ENCODE data around the gene LTBR. TPM values are rescaled to one million over a fixed set of nuclear protein-coding genes. Genes with fewer than 3 reads are reported as not detected.
"Not testable (repeated sequence)": the region's sequence is repeated elsewhere in the genome, so short reads cannot be mapped to it uniquely, and the experiment has no call there.

LTBR gene
- total RNA-seq, 1 donor, result 121 TPM

DNA sequence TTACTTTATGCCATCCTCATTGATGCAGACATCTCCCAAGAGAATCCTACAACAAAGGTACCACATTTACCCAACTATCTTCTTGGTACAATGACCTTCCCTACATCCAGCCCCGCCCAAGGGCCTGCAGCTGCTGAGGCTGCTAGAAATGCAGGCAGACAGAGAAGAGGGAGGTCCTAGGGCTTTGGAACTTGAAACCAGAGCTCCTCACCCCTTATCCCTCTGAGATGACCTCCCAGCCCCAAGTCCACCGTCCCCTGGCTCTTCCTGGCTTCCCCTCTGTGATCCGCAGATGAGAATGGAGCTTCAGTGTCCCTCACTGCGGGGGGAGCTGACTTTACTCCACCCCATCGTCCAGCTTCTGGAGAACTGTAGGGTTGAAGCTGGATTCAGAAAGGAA is 40.4 kb upstream of the LTBR start:
- Histone ChIP-seq H2AFZ (ENCODE audit: low read length) (peak overlapping the region; percentile 83), H3K79me2 (ENCODE audit: insufficient read depth, low read length) (peaks cover 44% of the 10 kb centered on the region), H3K27ac (ENCODE audit: low read depth, low read length) (no peak overlapping the region), H3K27me3 (ENCODE audit: insufficient read depth, low read length) (no peaks in the 10 kb centered on the region), H3K36me3 (ENCODE audit: insufficient read depth, low read length) (peaks cover 5% of the 10 kb centered on the region), H4K20me1 (ENCODE audit: insufficient read depth, low read length) (peaks cover 26% of the 10 kb centered on the region), H3K4me2 (ENCODE audit: insufficient read depth, low read length) (no peak overlapping the region), H3K4me1 (ENCODE audit: insufficient read depth, low read length) (peaks cover 54% of the 10 kb centered on the region), H3K9me3 (ENCODE audit: low read depth, low read length) (no peaks in the 10 kb centered on the region), H3K4me3 (ENCODE audit: insufficient read depth, low read length) (no peak overlapping the region)
- no peak for DNase-seq (ENCODE audit: insufficient read length, low spot score, missing footprints)
- TF ChIP-seq, protein P1, sequence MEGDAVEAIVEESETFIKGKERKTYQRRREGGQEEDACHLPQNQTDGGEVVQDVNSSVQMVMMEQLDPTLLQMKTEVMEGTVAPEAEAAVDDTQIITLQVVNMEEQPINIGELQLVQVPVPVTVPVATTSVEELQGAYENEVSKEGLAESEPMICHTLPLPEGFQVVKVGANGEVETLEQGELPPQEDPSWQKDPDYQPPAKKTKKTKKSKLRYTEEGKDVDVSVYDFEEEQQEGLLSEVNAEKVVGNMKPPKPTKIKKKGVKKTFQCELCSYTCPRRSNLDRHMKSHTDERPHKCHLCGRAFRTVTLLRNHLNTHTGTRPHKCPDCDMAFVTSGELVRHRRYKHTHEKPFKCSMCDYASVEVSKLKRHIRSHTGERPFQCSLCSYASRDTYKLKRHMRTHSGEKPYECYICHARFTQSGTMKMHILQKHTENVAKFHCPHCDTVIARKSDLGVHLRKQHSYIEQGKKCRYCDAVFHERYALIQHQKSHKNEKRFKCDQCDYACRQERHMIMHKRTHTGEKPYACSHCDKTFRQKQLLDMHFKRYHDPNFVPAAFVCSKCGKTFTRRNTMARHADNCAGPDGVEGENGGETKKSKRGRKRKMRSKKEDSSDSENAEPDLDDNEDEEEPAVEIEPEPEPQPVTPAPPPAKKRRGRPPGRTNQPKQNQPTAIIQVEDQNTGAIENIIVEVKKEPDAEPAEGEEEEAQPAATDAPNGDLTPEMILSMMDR (IDR thresholded peaks at IDR 0.05; ENCODE audit: extremely low read depth, low read depth, low read length), result no peak

DNA sequence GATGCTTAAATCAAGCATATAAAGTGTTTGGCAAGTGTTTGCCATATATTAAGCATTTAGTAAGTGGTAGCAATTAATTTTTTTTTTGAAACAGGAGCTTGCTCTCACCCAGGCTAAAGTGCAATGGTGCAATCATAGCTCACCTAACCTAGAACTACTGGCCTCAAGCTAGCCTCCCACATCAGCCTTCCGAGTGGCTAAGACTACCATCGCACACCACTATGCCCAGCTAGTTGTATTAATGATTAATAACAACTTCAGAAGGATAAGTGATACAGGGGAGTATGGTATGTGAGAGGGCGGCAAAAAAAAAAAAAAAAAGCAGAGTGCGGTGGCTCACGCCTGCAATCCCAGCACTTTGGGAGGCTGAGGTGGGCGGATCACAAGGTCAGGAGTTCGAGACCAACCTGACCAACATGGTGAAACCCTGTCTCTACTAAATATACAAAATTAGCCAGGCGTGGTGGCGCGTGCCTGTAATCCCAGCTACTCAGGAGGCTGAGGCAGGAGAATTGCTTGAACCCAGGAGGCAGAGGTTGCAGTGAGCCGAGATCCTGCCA is 39.8 kb upstream of the LTBR start:
- H3K27ac ChIP-seq (ENCODE audit: low read depth, low read length); H3K27me3 ChIP-seq (ENCODE audit: insufficient read depth, low read length); DNase-seq (ENCODE audit: insufficient read length, low spot score, missing footprints); H3K4me3 ChIP-seq (ENCODE audit: insufficient read depth, low read length); H3K4me2 ChIP-seq (ENCODE audit: insufficient read depth, low read length); H3K36me3 ChIP-seq (ENCODE audit: insufficient read depth, low read length); H3K9me3 ChIP-seq (ENCODE audit: low read depth, low read length): not testable (repeated sequence)
- Histone ChIP-seq H2AFZ (ENCODE audit: low read length) (peak overlapping the region; percentile 83), H3K79me2 (ENCODE audit: insufficient read depth, low read length) (peaks cover 37% of the 10 kb centered on the region), H3K4me1 (ENCODE audit: insufficient read depth, low read length) (peaks cover 48% of the 10 kb centered on the region), H4K20me1 (ENCODE audit: insufficient read depth, low read length) (peaks cover 20% of the 10 kb centered on the region)

DNA sequence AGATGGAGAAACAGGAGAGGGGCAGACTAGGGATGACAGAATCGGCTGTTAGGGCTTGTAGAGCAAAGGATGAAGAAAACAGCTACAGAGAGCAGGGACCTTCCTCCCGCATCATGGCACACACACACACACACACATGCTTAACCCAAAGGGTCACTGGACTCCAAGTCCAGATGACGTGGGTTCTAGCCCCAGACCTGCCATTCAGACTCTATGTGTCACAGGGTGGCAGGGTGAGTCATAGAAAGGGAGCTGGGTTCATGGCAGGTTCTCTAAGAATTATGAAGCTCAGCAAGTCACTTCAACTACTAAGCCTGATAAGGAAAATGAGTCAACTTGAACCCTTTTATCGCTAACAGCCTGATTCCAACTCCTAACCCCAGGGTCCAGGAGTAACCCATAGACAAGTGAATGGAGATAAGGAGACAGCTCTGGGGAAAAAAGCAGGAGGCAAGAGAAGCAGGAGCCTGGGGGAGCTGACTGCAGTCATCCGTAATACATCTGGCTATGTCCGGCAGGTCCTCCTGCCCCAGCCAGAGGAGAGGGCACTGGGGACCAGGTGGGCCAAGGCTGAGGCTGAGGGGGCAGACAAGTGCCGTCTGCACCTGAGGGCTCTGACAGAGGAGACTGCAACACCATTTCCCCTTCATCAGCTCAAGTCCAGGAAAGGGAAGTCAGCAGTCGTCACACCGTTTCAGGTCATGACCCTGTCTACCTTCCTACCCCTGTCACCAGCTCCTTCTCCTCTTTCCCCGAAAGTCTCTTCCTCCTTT is 38.5 kb upstream of the LTBR start:
- H2AFZ ChIP-seq (ENCODE audit: low read length), result no peak overlapping the region

DNA sequence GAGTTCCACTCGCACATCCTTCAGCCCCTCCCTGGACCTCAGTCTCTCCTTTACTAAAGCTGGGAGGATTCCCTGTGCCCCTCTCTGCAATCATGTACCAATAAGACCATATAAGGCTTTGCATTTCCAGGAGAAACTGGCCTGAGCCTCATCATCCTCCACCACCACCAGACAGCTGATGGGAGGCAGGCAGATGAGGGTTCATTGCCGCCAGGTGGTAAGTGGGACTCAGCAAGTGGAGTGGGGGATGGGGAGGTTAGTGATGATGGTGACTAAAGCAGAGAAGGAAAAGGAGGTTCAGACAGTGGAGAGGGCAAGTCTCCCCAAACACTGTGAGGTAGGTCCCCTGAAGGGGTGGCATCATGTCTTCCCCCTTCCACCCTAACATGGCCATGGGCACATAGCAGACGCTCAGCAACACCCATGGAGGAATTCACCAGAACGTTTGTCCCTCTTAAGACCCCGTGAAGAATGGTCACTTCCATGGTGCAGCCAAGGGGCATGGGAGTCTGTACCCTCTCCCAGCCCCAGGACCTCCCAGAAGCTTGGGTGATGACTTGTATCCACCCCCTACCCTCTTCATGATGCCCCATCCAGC is 37.6 kb upstream of the LTBR start:
- Histone ChIP-seq H2AFZ (ENCODE audit: low read length) (no peak overlapping the region), H4K20me1 (ENCODE audit: insufficient read depth, low read length) (no peaks in the 10 kb centered on the region), H3K79me2 (ENCODE audit: insufficient read depth, low read length) (peaks cover 16% of the 10 kb centered on the region), H3K27ac (ENCODE audit: low read depth, low read length) (no peak overlapping the region), H3K4me1 (ENCODE audit: insufficient read depth, low read length) (peaks cover 38% of the 10 kb centered on the region), H3K36me3 (ENCODE audit: insufficient read depth, low read length) (no peaks in the 10 kb centered on the region), H3K9me3 (ENCODE audit: low read depth, low read length) (no peaks in the 10 kb centered on the region), H3K4me3 (ENCODE audit: insufficient read depth, low read length) (no peak overlapping the region), H3K4me2 (ENCODE audit: insufficient read depth, low read length) (no peak overlapping the region), H3K27me3 (ENCODE audit: insufficient read depth, low read length) (no peaks in the 10 kb centered on the region)
- TF ChIP-seq, protein P1 (IDR thresholded peaks at IDR 0.05; ENCODE audit: extremely low read depth, low read depth, low read length), result no peak
- DNase-seq (ENCODE audit: insufficient read length, low spot score, missing footprints), result no peak

More for the DNA sequence above, 38.5 kb upstream of the LTBR start:
- H3K27me3 ChIP-seq (ENCODE audit: insufficient read depth, low read length), result no peaks in the 10 kb centered on the region
- peak; percentile 97 for DNase-seq (ENCODE audit: insufficient read length, low spot score, missing footprints)
- peak overlapping the region; percentile 76 for H3K27ac ChIP-seq (ENCODE audit: low read depth, low read length)
- H3K4me2 ChIP-seq (ENCODE audit: insufficient read depth, low read length), result peak overlapping the region; percentile 52
- H3K79me2 ChIP-seq (ENCODE audit: insufficient read depth, low read length), result peaks cover 24% of the 10 kb centered on the region
- H3K9me3 ChIP-seq (ENCODE audit: low read depth, low read length), result no peaks in the 10 kb centered on the region
- no peak overlapping the region for H3K4me3 ChIP-seq (ENCODE audit: insufficient read depth, low read length)
- peaks cover 38% of the 10 kb centered on the region for H3K4me1 ChIP-seq (ENCODE audit: insufficient read depth, low read length)
- TF ChIP-seq, protein P1 (IDR thresholded peaks at IDR 0.05; ENCODE audit: extremely low read depth, low read depth, low read length), result no peak
- peaks cover 7% of the 10 kb centered on the region for H4K20me1 ChIP-seq (ENCODE audit: insufficient read depth, low read length)
- no peaks in the 10 kb centered on the region for H3K36me3 ChIP-seq (ENCODE audit: insufficient read depth, low read length)
